HepG2 (cell line): ENCODE measurements around the gene DPP6. TPM values are rescaled to one million over a fixed set of nuclear protein-coding genes. Genes with fewer than 3 reads are reported as not detected.

Experiments
- ATAC-seq: fragments of 200-7000 bp; cut with Tn5 transposase; 3 replicates; pipeline ENCODE4 v1.9.1; 2020; ENCODE audit warnings: mild to moderate bottlenecking, moderate library complexity
- BruUV-seq: library from RNA; stranded (reverse); fragments of 400-500 nt; replicated peaks from 2 replicates; lab custom pipeline; 2021; lab: Mats Ljungman, UMichigan
- CTCF ChIA-PET: fragments of 300-600 bp; formaldehyde crosslinking; extraction: SDS; loops from one replicate; lab custom pipeline; 2021; ENCODE audit warnings: low total read pairs, inconsistent platforms, low intra/inter-chr PET ratio; lab: Yijun Ruan, JAX
- POLR2A ChIA-PET: fragments of 350-600 bp; sonication (Branson Sonifier 250); formaldehyde crosslinking; loops from one replicate; lab custom pipeline; 2020; ENCODE audit warnings: antibody characterized with exemption, inconsistent platforms; lab: Yijun Ruan, JAX
- DNase-seq: peaks from one replicate; pipeline ENCODE4 v3.0.0-alpha.2; 2015; ENCODE audit warnings: low spot score
- FAIRE-seq: peaks from 3 replicates; lab custom pipeline; 2011; peaks lifted over from hg19 to GRCh38; lab: Jason Lieb, UNC
- H2AFZ ChIP-seq: one replicate; pipeline ENCODE4 v1.6.1; 2011; ENCODE audit warnings: low read length, inconsistent platforms
- H3K27ac ChIP-seq: fragments of 300-600 bp; 3 replicates; pipeline ENCODE4 v1.8.0; 2011; ENCODE audit warnings: mixed run types, mild to moderate bottlenecking, mixed read lengths, low read length, inconsistent platforms; ENCODE audit not compliant: insufficient read depth; ENCODE audit errors: extremely low read length
- H3K27me3 ChIP-seq, 2 experiments: fragments of 200-600 bp in 1 of 2; 2 replicates in 1 of 2; 3 replicates in 1 of 2; pipeline versions ENCODE4 v1.6.0 to v1.8.0; 2011; ENCODE audit warnings: low read length in 2 of 2, mild to moderate bottlenecking in 2 of 2, moderate library complexity in 2 of 2, inconsistent platforms in 1 of 2; ENCODE audit not compliant: insufficient read depth in 2 of 2, control insufficient read depth in 1 of 2
- H3K36me3 ChIP-seq, 2 experiments: fragments of 200-600 bp in 1 of 2; replicated peaks in 1 of 2; 2 replicates in 1 of 2; 3 replicates in 1 of 2; pipeline versions ENCODE4 v1.5.1 to v1.8.0; 2011; ENCODE audit warnings: low read length in 2 of 2, inconsistent platforms in 1 of 2; ENCODE audit not compliant: insufficient read depth in 2 of 2, control insufficient read depth in 1 of 2
- H3K4me1 ChIP-seq: 2 replicates; pipeline ENCODE4 v1.5.1; 2012; ENCODE audit warnings: low read length, inconsistent platforms; ENCODE audit not compliant: insufficient read depth
- H3K4me2 ChIP-seq: 2 replicates; pipeline ENCODE4 v1.6.0; 2011; ENCODE audit warnings: low read depth, low read length, inconsistent platforms
- H3K4me3 ChIP-seq, 3 experiments: fragments of 200-600 bp in 1 of 3; sonication (generic), shearing (Covaris generic) in 1 of 3; replicated peaks in 1 of 3; 2 replicates each; pipeline ENCODE4 v1.5.1; 2011 to 2016; ENCODE audit warnings: low read length in 3 of 3, inconsistent platforms in 2 of 3, low read depth in 2 of 3, mild to moderate bottlenecking in 2 of 3, control low read depth in 1 of 3, mixed read lengths in 1 of 3; ENCODE audit not compliant: insufficient read depth in 1 of 3
- H3K79me2 ChIP-seq: one replicate; pipeline ENCODE4 v1.6.1; 2011; ENCODE audit warnings: low read length, inconsistent platforms; ENCODE audit not compliant: insufficient read depth
- H3K9ac ChIP-seq: 2 replicates; pipeline ENCODE4 v1.6.0; 2011; ENCODE audit warnings: mild to moderate bottlenecking, low read depth, low read length, inconsistent platforms; ENCODE audit not compliant: insufficient read depth
- H3K9me3 ChIP-seq: 2 replicates; pipeline ENCODE4 v1.5.1; 2012; ENCODE audit warnings: mild to moderate bottlenecking, low read length
- H4K20me1 ChIP-seq: 2 replicates; pipeline ENCODE4 v1.6.0; 2011; ENCODE audit warnings: inconsistent platforms, mild to moderate bottlenecking, low read length, moderate library complexity; ENCODE audit not compliant: insufficient read depth
- BHLHE40 ChIP-seq: IDR thresholded peaks from 2 replicates; pipeline ENCODE4 v1.6.1; 2011; ENCODE audit warnings: low read length, improper control_type of control experiment
- CSRNP2 ChIP-seq: sonication (generic); formaldehyde crosslinking; conservative IDR thresholded peaks from 2 replicates; pipeline ENCODE4 v1.8.0; 2022; ENCODE audit warnings: low read depth, missing genetic modification reagents
- ELF3 ChIP-seq: IDR thresholded peaks from 2 replicates; pipeline ENCODE4 v1.6.1; 2016; ENCODE audit warnings: missing genetic modification reagents, missing compliant biosample characterization
- ELF4 ChIP-seq: sonication (generic); formaldehyde crosslinking; IDR thresholded peaks from 2 replicates; pipeline ENCODE4 v1.5.0; 2020; ENCODE audit warnings: missing genetic modification reagents, mild to moderate bottlenecking, moderate library complexity, borderline replicate concordance
- FOXA1 ChIP-seq, 2 experiments: fragments of 450-650 bp in 1 of 2; sonication (generic) in 1 of 2; formaldehyde crosslinking in 1 of 2; IDR thresholded peaks; 2 replicates each; pipeline versions ENCODE4 v1.4.0 to v1.6.1; 2016 to 2020; ENCODE audit warnings: missing genetic modification reagents in 1 of 2
- GPN1 ChIP-seq: sonication (generic); formaldehyde crosslinking; IDR thresholded peaks from 2 replicates; pipeline ENCODE4 v1.5.1; 2020; ENCODE audit warnings: missing genetic modification reagents, borderline replicate concordance
- MAFG ChIP-seq: sonication (generic); formaldehyde crosslinking; IDR thresholded peaks from 2 replicates; pipeline ENCODE4 v1.5.1; 2020; ENCODE audit warnings: mild to moderate bottlenecking, missing genetic modification reagents
- MBD4 ChIP-seq: IDR thresholded peaks from 2 replicates; pipeline ENCODE4 v1.6.1; 2012; ENCODE audit warnings: low read length, inconsistent platforms, borderline replicate concordance
- MIER3 ChIP-seq: IDR thresholded peaks from 2 replicates; pipeline ENCODE4 v1.6.1; 2016; ENCODE audit warnings: missing compliant biosample characterization, borderline replicate concordance
- MLLT10 ChIP-seq: sonication (generic); formaldehyde crosslinking; IDR thresholded peaks from 2 replicates; pipeline ENCODE4 v1.4.0; 2020; ENCODE audit warnings: missing genetic modification reagents
- SUZ12 ChIP-seq: fragments of 150-350 bp; IDR thresholded peaks from 2 replicates; pipeline ENCODE4 v1.6.1; 2014; ENCODE audit warnings: low read depth, low read length
- ZNF138 ChIP-seq: sonication (generic); formaldehyde crosslinking; IDR thresholded peaks from 2 replicates; pipeline ENCODE4 v1.5.0; 2020; ENCODE audit warnings: mild to moderate bottlenecking, low read depth, missing genetic modification reagents
- ZNF510 ChIP-seq: sonication (generic); formaldehyde crosslinking; IDR thresholded peaks from 2 replicates; pipeline ENCODE4 v1.4.0; 2020; ENCODE audit warnings: low read depth, mild to moderate bottlenecking, missing genetic modification reagents
- ZNF646 ChIP-seq: sonication (generic); formaldehyde crosslinking; IDR thresholded peaks from 2 replicates; pipeline ENCODE4 v1.9.0; 2021; ENCODE audit warnings: mild to moderate bottlenecking, missing genetic modification reagents
- ZNF780A ChIP-seq: sonication (generic); formaldehyde crosslinking; IDR thresholded peaks from 2 replicates; pipeline ENCODE4 v1.8.0; 2022; ENCODE audit warnings: mild to moderate bottlenecking, missing genetic modification reagents, moderate library complexity
- WGBS: methylation state at CpG from one replicate; pipeline ENCODE4 v1.1.6; 2017; ENCODE audit warnings: low lambda C conversion rate; 5-methylcytosine and 5-hydroxymethylcytosine counted together
- in situ Hi-C: cut with HindIII; loops from 2 replicates; pipeline ENCODE4 v1.10.0; 2017; ENCODE audit warnings: low pct_unique_long_range_greater_than_20kb; ENCODE audit not compliant: extremely low pct_ligation_motif_present
- intact Hi-C: fragments of 100-400 bp; cut with micrococcal nuclease; formaldehyde crosslinking; loops from one replicate; pipeline ENCODE4 v1.10.0; 2022; ENCODE audit not compliant: unreplicated experiment
- polyA plus RNA-seq, 8 experiments: library from polyadenylated mRNA; depleted of rRNA in 3 of 8; stranded (reverse) in 7 of 8; unstranded in 1 of 8; fragments of >200 nt; fragmentation: Illumina TruSeq in 4 of 8; extraction: Trizol in 4 of 8; gene quantifications; 2 replicates each; pipeline versions ENCODE4 v1.2.1 to v1.2.3, GENCODE V29; 2011 to 2016; ENCODE audit warnings: low read depth in 4 of 8, missing spikeins in 1 of 8, mixed read lengths in 1 of 8; ENCODE audit not compliant: insufficient read depth in 1 of 8
- total RNA-seq, 5 experiments: library from RNA; depleted of rRNA; stranded (reverse); fragments of >200 nt; fragmentation: Illumina TruSeq; extraction: Trizol; gene quantifications; 2 replicates each; pipeline ENCODE4 v1.2.3, GENCODE V29; 2016; ENCODE audit warnings: low read depth in 1 of 5

Gene DPP6
- total and polyA plus RNA-seq, 2 of the 13 experiments (the other 11 are each of a cell fraction or from before 2014, with no cell fraction given) = not detected

GRCh38 chr7:154183482-154183881 lies 131.3 kb downstream of the DPP6 start:
- ATAC-seq (no peak), FAIRE-seq (no peak), DNase-seq (no peak)
- Histone ChIP-seq H3K36me3 (no peaks in the 10 kb centered on the region), H3K27ac (no peak overlapping the region), H4K20me1 (no peaks in the 10 kb centered on the region), H3K4me2 (no peak overlapping the region), H3K27me3 (peaks cover 0 to 14% of the 10 kb centered on the region in 2 experiments; a peak in 1 of 5 replicates), H3K9ac (no peak overlapping the region), H3K4me1 (no peaks in the 10 kb centered on the region), H3K4me3 (no peak overlapping the region), H3K79me2 (no peaks in the 10 kb centered on the region), H2AFZ (no peak overlapping the region), H3K9me3 (no peaks in the 10 kb centered on the region)
- TF ChIP-seq ZNF510 (CRISPR knock-in tag) (no peak), SUZ12 (no peak), CSRNP2 (CRISPR knock-in tag) (no peak), ELF3 (CRISPR knock-in tag) (no peak), BHLHE40 (no peak), MAFG (no peak), FOXA1 (IDR thresholded peaks at IDR 0.05) (no peak), FOXA1 (CRISPR knock-in tag; IDR thresholded peaks at IDR 0.05) (no peak), ZNF780A (CRISPR knock-in tag) (no peak), ZNF138 (no peak), MLLT10 (CRISPR knock-in tag) (no peak), ELF4 (CRISPR knock-in tag) (no peak), GPN1 (CRISPR knock-in tag) (no peak), MBD4 (no peak), ZNF646 (CRISPR knock-in tag) (no peak), MIER3 (no peak)
- ChIA-PET CTCF (no interaction called here), POLR2A (no interaction called here)
- intact Hi-C loops = no loop called here
- in situ Hi-C loops = no loop called here
- WGBS = 1% methylated on average over 10 of the region's 10 CpGs
- no TSS peak for BruUV-seq
